HG03457 (cell line): ENCODE measurements around the gene C1orf159.
"Not testable (repeated sequence)": the region's sequence is repeated elsewhere in the genome, so short reads cannot be mapped to it uniquely, and the experiment has no call there.

Experiments used
- ATAC-seq: cut with Tn5 transposase; IDR thresholded peaks from one replicate; pipeline ENCODE4 v1.9.1; 2021; ENCODE audit warnings: moderate number of reproducible peaks; ENCODE audit not compliant: unreplicated experiment

C1orf159 gene

GRCh38 chr1:1058088-1058905, 57.6 kb downstream of the C1orf159 start:
- ATAC-seq, result no peak

DNA sequence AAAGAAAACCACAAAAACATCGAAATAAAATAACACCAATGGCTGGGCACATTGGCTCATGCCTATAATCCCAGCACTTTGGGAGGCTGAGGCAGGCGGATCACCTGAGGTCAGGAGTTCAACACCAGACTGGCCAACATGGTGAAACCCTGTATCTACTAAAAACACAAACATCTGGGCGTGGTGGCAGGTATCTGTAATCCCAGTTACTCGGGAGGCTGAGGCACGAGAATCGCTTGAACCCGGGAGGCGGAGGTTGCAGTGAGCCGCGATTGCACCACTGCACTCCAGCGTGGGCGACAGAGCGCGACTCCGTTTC, 58.2 kb downstream of the C1orf159 start:
- ATAC-seq, result not testable (repeated sequence)

DNA sequence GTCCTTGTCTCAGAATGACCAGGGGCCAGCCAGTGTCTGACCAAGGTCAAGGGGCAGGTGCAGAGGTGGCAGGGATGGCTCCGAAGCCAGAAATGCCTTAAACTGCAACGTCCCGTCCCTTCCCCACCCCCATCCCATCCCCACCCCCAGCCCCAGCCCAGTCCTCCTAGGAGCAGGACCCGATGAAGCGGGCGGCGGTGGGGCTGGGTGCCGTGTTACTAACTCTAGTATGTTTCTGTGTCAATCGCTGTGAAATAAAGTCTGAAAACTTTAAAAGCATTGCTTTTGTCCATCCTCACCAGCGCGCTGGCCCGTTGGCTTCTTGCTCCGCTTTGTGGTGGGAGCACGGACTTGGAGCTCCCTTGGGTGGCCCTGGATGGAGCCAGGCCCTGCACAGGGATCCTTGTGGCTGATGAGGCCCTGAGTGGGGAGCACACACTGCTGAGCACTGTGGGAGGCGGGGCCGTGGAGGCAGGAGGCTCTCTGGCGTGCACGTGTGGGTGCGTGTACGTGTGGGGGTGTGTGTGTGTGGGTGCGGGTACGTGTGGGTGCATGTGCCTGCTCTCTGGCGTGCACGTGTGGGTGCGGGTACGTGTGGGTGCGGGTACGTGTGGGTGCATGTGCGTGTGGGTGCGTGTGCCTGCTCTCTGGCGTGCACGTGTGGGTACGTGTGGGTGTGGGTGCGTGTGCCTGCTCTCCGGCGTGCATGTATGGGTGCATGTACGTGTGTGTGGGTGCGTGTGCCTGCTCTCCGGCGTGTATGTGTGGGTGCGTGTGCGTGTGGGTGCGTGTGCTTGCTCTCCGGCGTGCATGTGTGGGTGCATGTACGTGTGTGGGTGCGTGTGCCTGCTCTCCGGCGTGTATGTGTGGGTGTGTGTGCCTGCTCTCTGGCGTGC, 59.8 kb downstream of the C1orf159 start:
- ATAC-seq, result no peak

DNA sequence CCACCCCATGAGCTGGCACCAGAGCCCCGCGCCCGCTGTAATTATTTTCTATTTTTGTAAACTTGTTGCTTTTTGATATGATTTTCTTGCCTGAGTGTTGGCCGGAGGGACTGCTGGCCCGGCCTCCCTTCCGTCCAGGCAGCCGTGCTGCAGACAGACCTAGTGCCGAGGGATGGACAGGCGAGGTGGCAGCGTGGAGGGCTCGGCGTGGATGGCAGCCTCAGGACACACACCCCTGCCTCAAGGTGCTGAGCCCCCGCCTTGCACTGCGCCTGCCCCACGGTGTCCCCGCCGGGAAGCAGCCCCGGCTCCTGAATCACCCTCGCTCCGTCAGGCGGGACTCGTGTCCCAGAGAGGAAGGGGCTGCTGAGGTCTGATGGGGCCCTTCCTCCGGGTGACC, 60.9 kb downstream of the C1orf159 start:
- ATAC-seq, result no peak

- ATAC-seq, result no peak
Observed at GRCh38 chr1:1054099-1054700, 61.7 kb downstream of the C1orf159 start.

DNA sequence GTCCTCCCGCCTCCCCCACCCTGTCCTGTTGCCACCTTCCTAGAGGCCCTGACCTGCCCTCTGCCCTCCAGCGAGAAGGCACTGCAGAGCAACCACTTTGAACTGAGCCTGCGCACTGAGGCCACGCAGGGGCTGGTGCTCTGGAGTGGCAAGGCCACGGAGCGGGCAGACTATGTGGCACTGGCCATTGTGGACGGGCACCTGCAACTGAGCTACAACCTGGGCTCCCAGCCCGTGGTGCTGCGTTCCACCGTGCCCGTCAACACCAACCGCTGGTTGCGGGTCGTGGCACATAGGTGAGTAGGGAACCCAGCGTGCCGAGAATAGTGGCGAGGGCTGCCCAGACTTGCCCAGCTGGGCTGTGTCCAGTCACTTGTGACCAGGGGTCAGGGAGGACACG, 62.2 kb downstream of the C1orf159 start:
- ATAC-seq, result no peak

DNA sequence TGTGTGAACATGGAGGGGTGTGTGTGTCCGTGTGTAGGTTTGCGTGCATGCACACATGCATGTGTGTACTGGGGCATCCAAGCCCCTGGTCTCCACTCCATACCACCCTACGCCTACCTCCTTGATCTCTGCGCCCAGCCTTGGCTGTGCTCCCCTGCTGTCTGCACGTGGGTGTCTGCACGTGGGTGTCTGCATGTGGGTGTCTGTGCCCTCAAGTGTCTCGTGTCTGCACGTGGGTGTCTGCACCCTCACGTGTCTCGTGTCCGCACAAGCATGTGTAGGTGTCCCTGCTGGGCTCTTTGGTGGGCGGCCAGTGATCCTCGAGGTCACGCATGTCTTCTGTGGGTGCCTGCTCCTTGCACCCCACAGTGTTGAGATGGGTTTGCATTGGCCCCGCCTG, 62.9 kb downstream of the C1orf159 start:
- ATAC-seq, result no peak

- ATAC-seq, result no peak
Observed at GRCh38 chr1:1052003-1052840, 63.7 kb downstream of the C1orf159 start.

DNA sequence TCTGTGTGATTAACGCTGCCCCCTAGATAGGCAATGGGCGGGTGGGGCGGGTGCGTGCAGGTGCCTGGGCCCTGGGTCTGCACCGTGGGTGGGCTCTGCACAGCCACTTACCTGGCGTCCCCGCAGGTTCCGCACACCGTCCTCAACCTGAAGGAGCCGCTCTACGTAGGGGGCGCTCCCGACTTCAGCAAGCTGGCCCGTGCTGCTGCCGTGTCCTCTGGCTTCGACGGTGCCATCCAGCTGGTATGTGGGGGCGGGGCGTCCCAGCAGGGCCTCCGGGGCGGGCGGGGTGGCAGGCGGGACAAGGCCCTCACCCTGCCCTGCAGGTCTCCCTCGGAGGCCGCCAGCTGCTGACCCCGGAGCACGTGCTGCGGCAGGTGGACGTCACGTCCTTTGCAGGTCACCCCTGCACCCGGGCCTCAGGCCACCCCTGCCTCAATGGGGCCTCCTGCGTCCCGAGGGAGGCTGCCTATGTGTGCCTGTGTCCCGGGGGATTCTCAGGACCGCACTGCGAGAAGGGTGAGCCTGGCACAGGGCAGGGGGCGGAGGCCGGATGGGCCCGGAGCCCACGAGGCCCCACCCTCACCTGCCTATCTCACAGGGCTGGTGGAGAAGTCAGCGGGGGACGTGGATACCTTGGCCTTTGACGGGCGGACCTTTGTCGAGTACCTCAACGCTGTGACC, 64.6 kb downstream of the C1orf159 start:
- ATAC-seq, result no peak

DNA sequence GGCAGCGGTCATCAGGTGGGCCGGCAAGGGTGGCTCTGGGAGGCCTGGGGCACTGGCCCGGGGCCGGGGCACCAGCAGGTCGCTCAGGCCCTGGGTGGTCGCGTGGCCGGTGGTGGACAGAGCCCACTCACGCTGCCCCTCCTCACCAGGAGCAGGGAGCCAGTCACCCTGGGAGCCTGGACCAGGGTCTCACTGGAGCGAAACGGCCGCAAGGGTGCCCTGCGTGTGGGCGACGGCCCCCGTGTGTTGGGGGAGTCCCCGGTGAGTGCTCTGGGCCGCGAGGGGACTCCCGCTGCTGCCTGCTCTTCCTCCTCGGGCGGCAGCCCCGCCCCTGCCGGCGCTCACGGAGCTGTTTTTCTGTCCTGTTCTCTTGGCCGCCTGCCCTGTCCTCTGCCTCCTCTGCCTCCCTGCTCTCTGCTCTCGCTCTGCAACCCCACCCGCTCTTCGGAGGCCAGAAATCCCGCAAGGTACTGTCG, 65.3 kb downstream of the C1orf159 start:
- ATAC-seq, result no peak

DNA sequence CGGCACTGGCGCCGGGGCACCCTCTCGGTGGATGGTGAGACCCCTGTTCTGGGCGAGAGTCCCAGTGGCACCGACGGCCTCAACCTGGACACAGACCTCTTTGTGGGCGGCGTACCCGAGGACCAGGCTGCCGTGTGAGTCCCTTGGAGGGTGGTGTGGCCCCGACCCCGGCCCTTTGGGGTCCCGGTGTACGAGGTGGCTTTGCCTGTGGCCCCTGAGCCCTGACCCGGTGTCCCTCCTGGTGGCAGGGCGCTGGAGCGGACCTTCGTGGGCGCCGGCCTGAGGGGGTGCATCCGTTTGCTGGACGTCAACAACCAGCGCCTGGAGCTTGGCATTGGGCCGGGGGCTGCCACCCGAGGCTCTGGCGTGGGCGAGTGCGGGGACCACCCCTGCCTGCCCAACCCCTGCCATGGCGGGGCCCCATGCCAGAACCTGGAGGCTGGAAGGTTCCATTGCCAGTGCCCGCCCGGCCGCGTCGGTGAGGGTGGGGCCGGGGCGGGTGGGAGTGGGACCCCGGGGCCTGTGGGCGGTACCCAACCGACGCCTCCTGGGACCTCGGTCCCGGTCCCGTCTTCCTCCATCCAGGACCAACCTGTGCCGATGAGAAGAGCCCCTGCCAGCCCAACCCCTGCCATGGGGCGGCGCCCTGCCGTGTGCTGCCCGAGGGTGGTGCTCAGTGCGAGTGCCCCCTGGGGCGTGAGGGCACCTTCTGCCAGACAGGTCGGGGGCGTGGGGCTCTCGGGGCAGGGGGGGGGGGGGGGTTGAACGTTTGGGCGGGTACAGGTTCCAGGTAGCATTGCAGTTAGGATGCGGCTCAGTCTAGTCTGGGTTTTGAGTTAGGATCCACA, 66.3 kb downstream of the C1orf159 start:
- no peak for ATAC-seq

DNA sequence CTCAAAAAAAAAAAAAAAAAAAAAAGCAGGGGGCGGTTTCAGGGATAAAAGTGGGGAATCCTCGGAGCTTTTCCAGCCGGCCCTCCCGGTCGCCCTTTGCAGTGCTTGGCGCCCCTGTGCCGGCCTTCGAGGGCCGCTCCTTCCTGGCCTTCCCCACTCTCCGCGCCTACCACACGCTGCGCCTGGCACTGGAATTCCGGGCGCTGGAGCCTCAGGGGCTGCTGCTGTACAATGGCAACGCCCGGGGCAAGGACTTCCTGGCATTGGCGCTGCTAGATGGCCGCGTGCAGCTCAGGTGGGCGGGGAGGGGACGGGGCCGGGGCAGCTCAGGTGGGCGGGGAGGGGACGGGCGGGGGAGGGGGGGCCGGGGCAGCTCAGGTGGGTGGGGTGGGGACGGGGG, 67.1 kb downstream of the C1orf159 start:
- no peak for ATAC-seq

GRCh38 chr1:1047963-1048362, 67.9 kb downstream of the C1orf159 start:
- no peak for ATAC-seq

GRCh38 chr1:1047407-1047806, 68.5 kb downstream of the C1orf159 start:
- ATAC-seq, result no peak

- ATAC-seq, result no peak
Observed at GRCh38 chr1:1046767-1047166, 69.1 kb downstream of the C1orf159 start.

DNA sequence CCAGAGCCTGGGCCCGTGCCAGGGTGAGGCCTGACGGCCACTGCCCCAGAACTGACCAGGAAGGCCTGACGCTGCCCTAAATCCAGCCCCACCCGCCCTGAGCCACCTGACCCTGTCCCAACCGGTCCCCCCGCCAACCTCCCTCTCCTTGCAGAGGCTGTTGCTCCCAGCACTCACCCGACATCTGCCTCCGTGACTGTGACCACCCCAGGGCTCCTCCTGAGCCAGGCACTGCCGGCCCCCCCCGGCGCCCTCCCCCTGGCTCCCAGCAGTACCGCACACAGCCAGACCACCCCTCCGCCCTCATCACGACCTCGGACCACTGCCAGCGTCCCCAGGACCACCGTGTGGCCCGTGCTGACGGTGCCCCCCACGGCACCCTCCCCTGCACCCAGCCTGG, 69.6 kb downstream of the C1orf159 start:
- no peak for ATAC-seq

DNA sequence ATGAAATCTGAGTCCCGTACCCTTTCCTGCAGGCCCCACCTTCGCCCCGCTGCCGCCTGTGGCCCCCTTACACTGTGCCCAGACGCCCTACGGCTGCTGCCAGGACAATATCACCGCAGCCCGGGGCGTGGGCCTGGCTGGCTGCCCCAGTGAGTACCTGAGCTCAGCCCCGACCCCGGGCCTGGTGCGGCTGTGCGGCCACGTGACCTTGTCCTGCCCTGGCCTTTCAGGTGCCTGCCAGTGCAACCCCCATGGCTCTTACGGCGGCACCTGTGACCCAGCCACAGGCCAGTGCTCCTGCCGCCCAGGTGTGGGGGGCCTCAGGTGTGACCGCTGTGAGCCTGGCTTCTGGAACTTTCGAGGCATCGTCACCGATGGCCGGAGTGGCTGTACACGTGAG, 70.8 kb downstream of the C1orf159 start:
- ATAC-seq, result no peak

DNA sequence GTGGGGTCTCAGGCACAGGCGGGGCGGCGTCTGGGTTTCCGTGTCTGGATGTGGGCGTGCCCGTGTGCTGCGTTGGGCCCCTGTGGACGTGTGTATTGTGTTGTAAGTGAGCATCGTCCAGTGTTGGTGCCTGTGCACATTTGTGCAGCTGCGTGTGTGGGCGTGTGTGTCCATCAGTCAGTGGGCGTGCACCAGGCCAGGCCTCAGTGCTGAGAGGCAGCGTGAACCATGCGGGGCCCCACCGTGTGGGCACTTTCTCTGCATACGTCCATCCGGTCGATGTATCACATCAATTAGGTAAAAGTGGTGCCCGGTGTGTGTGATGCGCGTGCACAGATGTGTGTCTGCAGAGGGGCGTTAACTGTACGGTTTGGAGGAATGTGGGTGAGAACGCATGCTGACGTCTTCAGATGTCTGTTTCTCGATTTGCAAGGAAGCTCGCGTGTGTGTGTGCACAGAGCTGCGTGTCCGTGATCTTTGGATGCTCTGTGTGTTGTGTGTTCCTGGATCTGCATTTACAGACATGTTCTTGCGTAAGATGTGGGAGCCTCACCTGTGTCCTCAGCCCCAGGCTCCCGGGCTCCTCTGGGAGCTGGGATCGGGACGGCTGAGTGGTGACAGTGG, 71.3 kb downstream of the C1orf159 start:
- ATAC-seq, result no peak

- no peak for ATAC-seq
Observed at GRCh38 chr1:1043921-1044320, 72.0 kb downstream of the C1orf159 start.
